ENCODE results near the gene CEP170B. TPM values are rescaled to one million over a fixed set of nuclear protein-coding genes. Genes with fewer than 3 reads are reported as not detected.

The CEP170B gene
- total RNA-seq, 1 donor from 2014 or later = 55.4 TPM

GRCh38 chr14:104820669-104821228, 44.3 kb upstream of the CEP170B start:
- Mint-ChIP-seq H3K4me3 (ENCODE audit: unreplicated experiment) (no peak overlapping the region), H3K36me3 (ENCODE audit: low read depth, unreplicated experiment) (peaks cover 4% of the 10 kb centered on the region), H3K27me3 (ENCODE audit: low read depth, unreplicated experiment) (peaks cover 6% of the 10 kb centered on the region), H3K9me3 (ENCODE audit: unreplicated experiment) (peaks cover 2% of the 10 kb centered on the region), H3K4me1 (ENCODE audit: low read depth, unreplicated experiment) (peaks cover 2% of the 10 kb centered on the region), H3K27ac (ENCODE audit: unreplicated experiment) (no peak overlapping the region)
- peak; percentile 51 for DNase-seq (ENCODE audit: low read depth)
- Histone ChIP-seq H3K4me3 (ENCODE audit: insufficient read depth, low read depth, low read length) (no peak overlapping the region), H2AFZ (ENCODE audit: low read depth, low read length) (peak overlapping the region; percentile 80), H3K79me2 (ENCODE audit: insufficient read depth, low read length) (peaks cover 4% of the 10 kb centered on the region), H3K9me3 (ENCODE audit: insufficient read depth, low read depth, low read length) (peaks cover 8% of the 10 kb centered on the region), H4K20me1 (ENCODE audit: insufficient read depth, low read length) (no peaks in the 10 kb centered on the region), H3K9ac (ENCODE audit: low read length) (no peak overlapping the region), H3K4me2 (ENCODE audit: low read length) (peak overlapping the region; percentile 52), H3K36me3 (ENCODE audit: insufficient read depth, low read length) (no peaks in the 10 kb centered on the region), H3K27ac (ENCODE audit: low read depth, low read length) (no peak overlapping the region), H3K27me3 (ENCODE audit: insufficient read depth, low read length) (no peaks in the 10 kb centered on the region), H3K4me1 (ENCODE audit: insufficient read depth, low read length) (peaks cover 14% of the 10 kb centered on the region)
- peak; percentile 22 for TF ChIP-seq CTCF (IDR thresholded peaks at IDR 0.05; ENCODE audit: insufficient read depth, low read depth, low read length)
- no peak for TF ChIP-seq EZH2 (IDR thresholded peaks at IDR 0.05; ENCODE audit: insufficient read depth, low read length)
- no peak for FAIRE-seq

- H2AFZ ChIP-seq (ENCODE audit: low read depth, low read length) = no peak overlapping the region
- H3K36me3 ChIP-seq (ENCODE audit: insufficient read depth, low read length) = no peaks in the 10 kb centered on the region
- H3K4me2 ChIP-seq (ENCODE audit: low read length) = peak overlapping the region; percentile 52
- Mint-ChIP-seq H3K9me3 (ENCODE audit: unreplicated experiment) (peaks cover 3% of the 10 kb centered on the region), H3K4me3 (ENCODE audit: unreplicated experiment) (no peak overlapping the region), H3K36me3 (ENCODE audit: low read depth, unreplicated experiment) (peaks cover 4% of the 10 kb centered on the region), H3K27me3 (ENCODE audit: low read depth, unreplicated experiment) (peaks cover 6% of the 10 kb centered on the region), H3K4me1 (ENCODE audit: low read depth, unreplicated experiment) (peaks cover 2% of the 10 kb centered on the region), H3K27ac (ENCODE audit: unreplicated experiment) (no peak overlapping the region)
- no peak overlapping the region for H3K4me3 ChIP-seq (ENCODE audit: insufficient read depth, low read depth, low read length)
- H3K27me3 ChIP-seq (ENCODE audit: insufficient read depth, low read length) = no peaks in the 10 kb centered on the region
- H3K79me2 ChIP-seq (ENCODE audit: insufficient read depth, low read length) = peaks cover 4% of the 10 kb centered on the region
- H3K9ac ChIP-seq (ENCODE audit: low read length) = no peak overlapping the region
- H3K27ac ChIP-seq (ENCODE audit: low read depth, low read length) = no peak overlapping the region
- TF ChIP-seq EZH2 (IDR thresholded peaks at IDR 0.05; ENCODE audit: insufficient read depth, low read length) (no peak), CTCF (IDR thresholded peaks at IDR 0.05; ENCODE audit: insufficient read depth, low read depth, low read length) (no peak)
- no peak for DNase-seq (ENCODE audit: low read depth)
- peaks cover 8% of the 10 kb centered on the region for H3K9me3 ChIP-seq (ENCODE audit: insufficient read depth, low read depth, low read length)
- H3K4me1 ChIP-seq (ENCODE audit: insufficient read depth, low read length) = peaks cover 17% of the 10 kb centered on the region
- no peaks in the 10 kb centered on the region for H4K20me1 ChIP-seq (ENCODE audit: insufficient read depth, low read length)
- FAIRE-seq = no peak
Observed at GRCh38 chr14:104821229-104821945, 43.7 kb upstream of the CEP170B start.

All from astrocyte (in vitro differentiated cells and primary cell).